ENCODE measurements around the gene PTPRK.

PTPRK gene

GRCh38 chr6:128421788-128422187 lies 98.6 kb downstream of the PTPRK start:
- Histone ChIP-seq H3K9me3 (ENCODE audit: control insufficient read depth, insufficient read depth, low read length) (no peaks in the 10 kb centered on the region), H3K4me3 (ENCODE audit: low read length) (no peak overlapping the region), H3K4me1 (ENCODE audit: control insufficient read depth, insufficient read depth, low read length) (no peaks in the 10 kb centered on the region), H3K27me3 (ENCODE audit: control insufficient read depth, insufficient read depth, low read length) (no peaks in the 10 kb centered on the region), H3K27ac (ENCODE audit: low read length) (no peak overlapping the region), H3K36me3 (ENCODE audit: control insufficient read depth, insufficient read depth, low read length) (no peaks in the 10 kb centered on the region)
- no peak for DNase-seq (ENCODE audit: low read depth, low spot score)
- WGBS (ENCODE audit: insufficient coverage, insufficient read length), result no CpG with 5 or more reads among the region's 3 CpGs

GRCh38 chr6:128417698-128418097 lies 102.7 kb downstream of the PTPRK start:
- no peak overlapping the region for H3K4me3 ChIP-seq (ENCODE audit: low read length)
- no peaks in the 10 kb centered on the region for H3K27me3 ChIP-seq (ENCODE audit: control insufficient read depth, insufficient read depth, low read length)
- H3K4me1 ChIP-seq (ENCODE audit: control insufficient read depth, insufficient read depth, low read length), result no peaks in the 10 kb centered on the region
- H3K27ac ChIP-seq (ENCODE audit: low read length), result no peak overlapping the region
- WGBS (ENCODE audit: insufficient coverage, insufficient read length), result no CpG with 5 or more reads among the region's 5 CpGs
- no peak for DNase-seq (ENCODE audit: low read depth, low spot score)
- H3K9me3 ChIP-seq (ENCODE audit: control insufficient read depth, insufficient read depth, low read length), result no peaks in the 10 kb centered on the region
- no peaks in the 10 kb centered on the region for H3K36me3 ChIP-seq (ENCODE audit: control insufficient read depth, insufficient read depth, low read length)

GRCh38 chr6:128415387-128415786 lies 105.0 kb downstream of the PTPRK start:
- no peak for DNase-seq (ENCODE audit: low read depth, low spot score)

GRCh38 chr6:128414943-128415342 lies 105.5 kb downstream of the PTPRK start:
- H3K27ac ChIP-seq (ENCODE audit: low read length), result no peak overlapping the region
- WGBS (ENCODE audit: insufficient coverage, insufficient read length), result no CpG with 5 or more reads among the region's 6 CpGs
- H3K4me3 ChIP-seq (ENCODE audit: low read length), result no peak overlapping the region
- no peaks in the 10 kb centered on the region for H3K9me3 ChIP-seq (ENCODE audit: control insufficient read depth, insufficient read depth, low read length)
- no peak for DNase-seq (ENCODE audit: low read depth, low spot score)
- H3K27me3 ChIP-seq (ENCODE audit: control insufficient read depth, insufficient read depth, low read length), result no peaks in the 10 kb centered on the region
- H3K4me1 ChIP-seq (ENCODE audit: control insufficient read depth, insufficient read depth, low read length), result 0 out of 2 replicates have a peak, but pooled peaks cover 2% of the 10 kb centered on the region
- no peaks in the 10 kb centered on the region for H3K36me3 ChIP-seq (ENCODE audit: control insufficient read depth, insufficient read depth, low read length)

More at GRCh38 chr6:128415387-128415786, 105.0 kb downstream of the PTPRK start:
- 0 out of 2 replicates have a peak, but pooled peaks cover 2% of the 10 kb centered on the region for H3K4me1 ChIP-seq (ENCODE audit: control insufficient read depth, insufficient read depth, low read length)
- H3K27ac ChIP-seq (ENCODE audit: low read length), result no peak overlapping the region
- H3K4me3 ChIP-seq (ENCODE audit: low read length), result no peak overlapping the region
- no peaks in the 10 kb centered on the region for H3K9me3 ChIP-seq (ENCODE audit: control insufficient read depth, insufficient read depth, low read length)
- no peaks in the 10 kb centered on the region for H3K27me3 ChIP-seq (ENCODE audit: control insufficient read depth, insufficient read depth, low read length)
- no CpG with 5 or more reads among the region's 1 CpG for WGBS (ENCODE audit: insufficient coverage, insufficient read length)
- no peaks in the 10 kb centered on the region for H3K36me3 ChIP-seq (ENCODE audit: control insufficient read depth, insufficient read depth, low read length)

- H3K4me1 ChIP-seq (ENCODE audit: control insufficient read depth, insufficient read depth, low read length), result 0 out of 2 replicates have a peak, but pooled peaks cover 2% of the 10 kb centered on the region
- H3K27me3 ChIP-seq (ENCODE audit: control insufficient read depth, insufficient read depth, low read length), result no peaks in the 10 kb centered on the region
- no peaks in the 10 kb centered on the region for H3K36me3 ChIP-seq (ENCODE audit: control insufficient read depth, insufficient read depth, low read length)
- WGBS (ENCODE audit: insufficient coverage, insufficient read length), result no CpG with 5 or more reads among the region's 6 CpGs
- no peak for DNase-seq (ENCODE audit: low read depth, low spot score)
- no peaks in the 10 kb centered on the region for H3K9me3 ChIP-seq (ENCODE audit: control insufficient read depth, insufficient read depth, low read length)
- H3K4me3 ChIP-seq (ENCODE audit: low read length), result no peak overlapping the region
- H3K27ac ChIP-seq (ENCODE audit: low read length), result no peak overlapping the region
These were observed 107.1 kb downstream of the PTPRK start for GRCh38 chr6:128413291-128413690.

- Histone ChIP-seq H3K27me3 (ENCODE audit: control insufficient read depth, insufficient read depth, low read length) (no peaks in the 10 kb centered on the region), H3K9me3 (ENCODE audit: control insufficient read depth, insufficient read depth, low read length) (no peaks in the 10 kb centered on the region), H3K4me1 (ENCODE audit: control insufficient read depth, insufficient read depth, low read length) (0 out of 2 replicates have a peak, but pooled peaks cover 2% of the 10 kb centered on the region), H3K4me3 (ENCODE audit: low read length) (no peak overlapping the region), H3K36me3 (ENCODE audit: control insufficient read depth, insufficient read depth, low read length) (no peaks in the 10 kb centered on the region), H3K27ac (ENCODE audit: low read length) (no peak overlapping the region)
- no CpG with 5 or more reads among the region's 4 CpGs for WGBS (ENCODE audit: insufficient coverage, insufficient read length)
- no peak for DNase-seq (ENCODE audit: low read depth, low spot score)
These were observed 107.7 kb downstream of the PTPRK start for GRCh38 chr6:128412680-128413079.

- WGBS (ENCODE audit: insufficient coverage, insufficient read length), result no CpG with 5 or more reads among the region's 4 CpGs
- Histone ChIP-seq H3K4me3 (ENCODE audit: low read length) (no peak overlapping the region), H3K36me3 (ENCODE audit: control insufficient read depth, insufficient read depth, low read length) (no peaks in the 10 kb centered on the region), H3K9me3 (ENCODE audit: control insufficient read depth, insufficient read depth, low read length) (no peaks in the 10 kb centered on the region), H3K27me3 (ENCODE audit: control insufficient read depth, insufficient read depth, low read length) (no peaks in the 10 kb centered on the region), H3K27ac (ENCODE audit: low read length) (no peak overlapping the region), H3K4me1 (ENCODE audit: control insufficient read depth, insufficient read depth, low read length) (0 out of 2 replicates have a peak, but pooled peaks cover 2% of the 10 kb centered on the region)
- DNase-seq (ENCODE audit: low read depth, low spot score), result no peak
These were observed 109.8 kb downstream of the PTPRK start for GRCh38 chr6:128410584-128410983.

- Histone ChIP-seq H3K36me3 (ENCODE audit: control insufficient read depth, insufficient read depth, low read length) (no peaks in the 10 kb centered on the region), H3K27ac (ENCODE audit: low read length) (no peak overlapping the region), H3K27me3 (ENCODE audit: control insufficient read depth, insufficient read depth, low read length) (no peaks in the 10 kb centered on the region), H3K9me3 (ENCODE audit: control insufficient read depth, insufficient read depth, low read length) (no peaks in the 10 kb centered on the region), H3K4me3 (ENCODE audit: low read length) (no peak overlapping the region), H3K4me1 (ENCODE audit: control insufficient read depth, insufficient read depth, low read length) (0 out of 2 replicates have a peak, but pooled peaks cover 2% of the 10 kb centered on the region)
- no CpG with 5 or more reads among the region's 1 CpG for WGBS (ENCODE audit: insufficient coverage, insufficient read length)
- DNase-seq (ENCODE audit: low read depth, low spot score), result no peak
These were observed 111.4 kb downstream of the PTPRK start for GRCh38 chr6:128409003-128409402.

- Histone ChIP-seq H3K9me3 (ENCODE audit: control insufficient read depth, insufficient read depth, low read length) (no peaks in the 10 kb centered on the region), H3K4me3 (ENCODE audit: low read length) (no peak overlapping the region), H3K27me3 (ENCODE audit: control insufficient read depth, insufficient read depth, low read length) (no peaks in the 10 kb centered on the region), H3K4me1 (ENCODE audit: control insufficient read depth, insufficient read depth, low read length) (0 out of 2 replicates have a peak, but pooled peaks cover 2% of the 10 kb centered on the region), H3K36me3 (ENCODE audit: control insufficient read depth, insufficient read depth, low read length) (no peaks in the 10 kb centered on the region), H3K27ac (ENCODE audit: low read length) (no peak overlapping the region)
- no peak for DNase-seq (ENCODE audit: low read depth, low spot score)
- WGBS (ENCODE audit: insufficient coverage, insufficient read length), result no CpG with 5 or more reads among the region's 1 CpG
These were observed 113.9 kb downstream of the PTPRK start for GRCh38 chr6:128406453-128406852.

- DNase-seq (ENCODE audit: low read depth, low spot score), result no peak
- Histone ChIP-seq H3K4me3 (ENCODE audit: low read length) (no peak overlapping the region), H3K9me3 (ENCODE audit: control insufficient read depth, insufficient read depth, low read length) (no peaks in the 10 kb centered on the region), H3K36me3 (ENCODE audit: control insufficient read depth, insufficient read depth, low read length) (no peaks in the 10 kb centered on the region), H3K4me1 (ENCODE audit: control insufficient read depth, insufficient read depth, low read length) (no peaks in the 10 kb centered on the region), H3K27me3 (ENCODE audit: control insufficient read depth, insufficient read depth, low read length) (no peaks in the 10 kb centered on the region), H3K27ac (ENCODE audit: low read length) (no peak overlapping the region)
- WGBS (ENCODE audit: insufficient coverage, insufficient read length), result no CpG with 5 or more reads among the region's 4 CpGs
These were observed 116.6 kb downstream of the PTPRK start for GRCh38 chr6:128403618-128404444.

- no peak overlapping the region for H3K27ac ChIP-seq (ENCODE audit: low read length)
- no peaks in the 10 kb centered on the region for H3K4me1 ChIP-seq (ENCODE audit: control insufficient read depth, insufficient read depth, low read length)
- no peaks in the 10 kb centered on the region for H3K9me3 ChIP-seq (ENCODE audit: control insufficient read depth, insufficient read depth, low read length)
- WGBS (ENCODE audit: insufficient coverage, insufficient read length), result no CpG with 5 or more reads among the region's 4 CpGs
- H3K4me3 ChIP-seq (ENCODE audit: low read length), result no peak overlapping the region
- no peak for DNase-seq (ENCODE audit: low read depth, low spot score)
- H3K36me3 ChIP-seq (ENCODE audit: control insufficient read depth, insufficient read depth, low read length), result no peaks in the 10 kb centered on the region
- no peaks in the 10 kb centered on the region for H3K27me3 ChIP-seq (ENCODE audit: control insufficient read depth, insufficient read depth, low read length)
These were observed 119.5 kb downstream of the PTPRK start for GRCh38 chr6:128400875-128401274.
